ENCODE results near the gene RASSF9. TPM values are rescaled to one million over a fixed set of nuclear protein-coding genes. Genes with fewer than 3 reads are reported as not detected.

Gene RASSF9
- total RNA-seq, 2 donors from 2014 or later: 1.3 to 4.4 TPM

- TF ChIP-seq CTCF (IDR thresholded peaks at IDR 0.05): no peak
- TF ChIP-seq POLR2A (IDR thresholded peaks at IDR 0.05): no peak
- no peaks in the 10 kb centered on the region for H3K4me1 ChIP-seq
- H3K9me3 ChIP-seq: no peaks in the 10 kb centered on the region
- no peak for ATAC-seq
- 85% methylated on average over 3 of the region's 3 CpGs for WGBS, 2 donors
- intact Hi-C loops (cut with DNase I): no loop called here
- H3K27ac ChIP-seq: no peak overlapping the region
- no peaks in the 10 kb centered on the region for H3K27me3 ChIP-seq
- DNase-seq: no peak
- no peak overlapping the region for H3K4me3 ChIP-seq
- no peaks in the 10 kb centered on the region for H3K36me3 ChIP-seq (replicated peaks in 1 of 2; ENCODE audit: insufficient read depth in 1 of 2, low read depth in 2 of 2)
These were observed 31.5 kb downstream of the RASSF9 start for GRCh38 chr12:85804663-85805062.

GRCh38 chr12:85803923-85804322 is 32.3 kb downstream of the RASSF9 start:
- Histone ChIP-seq H3K4me1 (no peaks in the 10 kb centered on the region), H3K9me3 (no peaks in the 10 kb centered on the region), H3K36me3 (replicated peaks in 1 of 2; ENCODE audit: insufficient read depth in 1 of 2, low read depth in 2 of 2) (no peaks in the 10 kb centered on the region), H3K27ac (no peak overlapping the region), H3K27me3 (no peaks in the 10 kb centered on the region), H3K4me3 (no peak overlapping the region)
- DNase-seq (no peak), ATAC-seq (no peak)
- WGBS, 2 donors: 57 to 67% methylated on average over 2 of the region's 2 CpGs
- intact Hi-C loops (cut with DNase I): no loop called here
- TF ChIP-seq CTCF (IDR thresholded peaks at IDR 0.05) (no peak), POLR2A (IDR thresholded peaks at IDR 0.05) (no peak)

GRCh38 chr12:85803231-85803630 is 33.0 kb downstream of the RASSF9 start:
- H3K4me3 ChIP-seq: no peak overlapping the region
- no peak for ATAC-seq
- H3K27ac ChIP-seq: no peak overlapping the region
- DNase-seq: no peak
- WGBS, 2 donors: 74 to 81% methylated on average over 1 of the region's 1 CpG
- TF ChIP-seq POLR2A (IDR thresholded peaks at IDR 0.05): no peak
- TF ChIP-seq CTCF (IDR thresholded peaks at IDR 0.05): no peak
- H3K27me3 ChIP-seq: no peaks in the 10 kb centered on the region
- no peaks in the 10 kb centered on the region for H3K9me3 ChIP-seq
- intact Hi-C loops (cut with DNase I): no loop called here
- H3K4me1 ChIP-seq: no peaks in the 10 kb centered on the region
- no peaks in the 10 kb centered on the region for H3K36me3 ChIP-seq (replicated peaks in 1 of 2; ENCODE audit: insufficient read depth in 1 of 2, low read depth in 2 of 2)

GRCh38 chr12:85798122-85798521 is 38.1 kb downstream of the RASSF9 start:
- ATAC-seq: no peak
- no peak overlapping the region for H3K4me3 ChIP-seq
- no peak overlapping the region for H3K27ac ChIP-seq
- no peak for TF ChIP-seq POLR2A (IDR thresholded peaks at IDR 0.05)
- TF ChIP-seq CTCF (IDR thresholded peaks at IDR 0.05): no peak
- no peaks in the 10 kb centered on the region for H3K4me1 ChIP-seq
- intact Hi-C loops (cut with DNase I): no loop called here
- H3K9me3 ChIP-seq: no peaks in the 10 kb centered on the region
- no peaks in the 10 kb centered on the region for H3K27me3 ChIP-seq
- no peak for DNase-seq
- H3K36me3 ChIP-seq (replicated peaks in 1 of 2; ENCODE audit: insufficient read depth in 1 of 2, low read depth in 2 of 2): no peaks in the 10 kb centered on the region
- 67% methylated on average over 2 of the region's 2 CpGs for WGBS, 2 donors

- no peaks in the 10 kb centered on the region for H3K9me3 ChIP-seq
- no peak for ATAC-seq
- no peaks in the 10 kb centered on the region for H3K36me3 ChIP-seq (replicated peaks in 1 of 2; ENCODE audit: insufficient read depth in 1 of 2, low read depth in 2 of 2)
These were observed 40.2 kb downstream of the RASSF9 start for GRCh38 chr12:85796001-85796400.

More at GRCh38 chr12:85796001-85796400, 40.2 kb downstream of the RASSF9 start:
- DNase-seq: no peak
- TF ChIP-seq POLR2A (IDR thresholded peaks at IDR 0.05) (no peak), CTCF (IDR thresholded peaks at IDR 0.05) (no peak)
- Histone ChIP-seq H3K27me3 (no peaks in the 10 kb centered on the region), H3K4me3 (no peak overlapping the region), H3K4me1 (no peaks in the 10 kb centered on the region), H3K27ac (no peak overlapping the region)
- intact Hi-C loops (cut with DNase I): no loop called here
